ENCODE data around the gene MLKL. TPM values are rescaled to one million over a fixed set of nuclear protein-coding genes. Genes with fewer than 3 reads are reported as not detected.

MLKL gene
- total RNA-seq, 1 experiment from 2014 or later, result 4.3 TPM

- Mint-ChIP-seq H3K4me1 (peaks cover 50% of the 10 kb centered on the region), H3K27ac (no peak overlapping the region), H3K9me3 (no peaks in the 10 kb centered on the region), H3K36me3 (no peaks in the 10 kb centered on the region), H3K4me3 (no peak overlapping the region), H3K27me3 (ENCODE audit: low read depth) (no peaks in the 10 kb centered on the region)
- DNase-seq (ENCODE audit: low spot score), result no peak
- CTCF ChIA-PET, result interaction anchor here (1.0 to 2.9 kb wide), 6 partner anchors 8 to 127 kb away, joined by 3 to 20 read pairs (median 8); partner anchors contain the start of gene FA2H
- POLR2A ChIA-PET, result no interaction called here
- no peak for ATAC-seq
- TF ChIP-seq GTF2I (CRISPR knock-in tag; conservative IDR thresholded peaks at IDR 0.05), result no peak
- TF ChIP-seq AFF4 (CRISPR knock-in tag; IDR thresholded peaks at IDR 0.05; ENCODE audit: borderline replicate concordance), result no peak
- no peak for TF ChIP-seq ZNF219 (CRISPR knock-in tag; IDR thresholded peaks at IDR 0.05; ENCODE audit: borderline replicate concordance)
- TF ChIP-seq E2F4 (CRISPR knock-in tag; IDR thresholded peaks at IDR 0.05; ENCODE audit: borderline replicate concordance, low read depth), result no peak
- no peak for TF ChIP-seq ATF2 (CRISPR knock-in tag; IDR thresholded peaks at IDR 0.05; ENCODE audit: borderline replicate concordance, low read depth)
- TF ChIP-seq ZNF423 (CRISPR knock-in tag; IDR thresholded peaks at IDR 0.05), result no peak
- TF ChIP-seq ZMAT4 (CRISPR knock-in tag; IDR thresholded peaks at IDR 0.05), result no peak
- TF ChIP-seq IRF2 (CRISPR knock-in tag; IDR thresholded peaks at IDR 0.05; ENCODE audit: borderline replicate concordance, low read depth), result no peak
- TF ChIP-seq ZNF532 (CRISPR knock-in tag; IDR thresholded peaks at IDR 0.05; ENCODE audit: borderline replicate concordance), result no peak
- TF ChIP-seq ETV6 (CRISPR knock-in tag; IDR thresholded peaks at IDR 0.05), result no peak
- no peak for TF ChIP-seq ZNF138 (CRISPR knock-in tag; conservative IDR thresholded peaks at IDR 0.05)
These were observed 34.4 kb upstream of the MLKL start for GRCh38 chr16:74735162-74735452.

- ChIA-PET CTCF (interaction anchor here (1.0 to 2.9 kb wide), 8 partner anchors 8 to 128 kb away, joined by 3 to 20 read pairs (median 4); partner anchors contain the start of gene FA2H), POLR2A (no interaction called here)
- H3K4me3 Mint-ChIP-seq, result peak overlapping the region; percentile 43; the same call in 1 of the 2 replicates
- TF ChIP-seq PRDM15 (CRISPR knock-in tag; IDR thresholded peaks at IDR 0.05) (no peak), FOXP1 (CRISPR knock-in tag; IDR thresholded peaks at IDR 0.05; ENCODE audit: borderline replicate concordance) (peak; percentile 28; the same call in 1 of the 2 replicates), TEAD1 (CRISPR knock-in tag; IDR thresholded peaks at IDR 0.05) (peak; percentile 80; the same call in 1 of the 2 replicates), ZSCAN18 (CRISPR knock-in tag; IDR thresholded peaks at IDR 0.05) (no peak), ZNF263 (CRISPR knock-in tag; IDR thresholded peaks at IDR 0.05; ENCODE audit: low read depth) (no peak)
These were observed 33.9 kb upstream of the MLKL start for GRCh38 chr16:74734361-74735161.

More at GRCh38 chr16:74734361-74735161, 33.9 kb upstream of the MLKL start:
- Mint-ChIP-seq H3K27ac (peak overlapping the region; percentile 78), H3K4me1 (peaks cover 51% of the 10 kb centered on the region), H3K36me3 (no peaks in the 10 kb centered on the region), H3K9me3 (no peaks in the 10 kb centered on the region), H3K27me3 (ENCODE audit: low read depth) (no peaks in the 10 kb centered on the region)
- ATAC-seq (peak; percentile 83), DNase-seq (ENCODE audit: low spot score) (peak; percentile 69)

Measured in WTC11 (cell line).